ENCODE measurements around the gene VAC14. TPM values are rescaled to one million over a fixed set of nuclear protein-coding genes. Genes with fewer than 3 reads are reported as not detected.

VAC14 gene
- polyA plus RNA-seq, 3 donors = 20.7 to 49.4 (median 31.1) TPM

GRCh38 chr16:70651524-70651923 is 149.4 kb downstream of the VAC14 start:
- no peak overlapping the region for H3K4me2 ChIP-seq (replicated peaks; ENCODE audit: extremely low read depth, low read length, poor library complexity, severe bottlenecking)
- DNase-seq = no peak
- no peaks in the 10 kb centered on the region for H3K79me2 ChIP-seq (ENCODE audit: insufficient read depth, low read length)
- Mint-ChIP-seq H3K27me3 (ENCODE audit: low read depth in 3 of 3) (peaks cover 4 to 9% (median 5%) of the 10 kb centered on the region in 3 donors), H3K9me3 (no peaks in the 10 kb centered on the region), H3K4me1 (peaks cover 8% of the 10 kb centered on the region), H3K27ac (peak overlapping the region in 1 of 7 donors; percentile 8), H3K4me3 (no peak overlapping the region), H3K36me3 (no peaks in the 10 kb centered on the region)
- no peaks in the 10 kb centered on the region for H3K36me3 ChIP-seq (replicated peaks in 1 of 2; ENCODE audit: control insufficient read depth in 1 of 2, insufficient read depth in 2 of 2, low read length in 2 of 2)
- H3K27me3 ChIP-seq (ENCODE audit: control insufficient read depth in 2 of 2, insufficient read depth in 2 of 2, low read length in 2 of 2) = no peaks in the 10 kb centered on the region
- no peak overlapping the region for H3K27ac ChIP-seq (ENCODE audit: low read depth in 1 of 2, low read length in 2 of 2)
- no peaks in the 10 kb centered on the region for H3K9me3 ChIP-seq (replicated peaks in 1 of 2; ENCODE audit: control insufficient read depth in 1 of 2, insufficient read depth in 1 of 2, low read length in 2 of 2)
- peaks cover 4% of the 10 kb centered on the region in 2 donors for H3K4me1 ChIP-seq (ENCODE audit: control insufficient read depth in 1 of 2, insufficient read depth in 2 of 2, low read length in 2 of 2)
- WGBS (ENCODE audit: insufficient coverage) = 86% methylated on average over 2 of the region's 3 CpGs
- intact Hi-C loops (cut with micrococcal nuclease) = loop anchor here in 1 of 2 donors (10.0 kb wide), 2 partner anchors 147 to 487 kb away; no protein-coding TSS in a partner anchor
- no peaks in the 10 kb centered on the region for H4K20me1 ChIP-seq (ENCODE audit: insufficient read depth, low read length)
- no peak overlapping the region for H3K9ac ChIP-seq (ENCODE audit: insufficient read depth, low read length, poor library complexity, severe bottlenecking)
- H3K4me3 ChIP-seq (replicated peaks in 1 of 3; ENCODE audit: low read depth in 2 of 3, low read length in 3 of 3) = no peak overlapping the region
- no peak overlapping the region for H2AFZ ChIP-seq (ENCODE audit: insufficient read depth, low read depth, low read length, poor library complexity, severe bottlenecking)
- no peak for TF ChIP-seq CTCF (IDR thresholded peaks at IDR 0.05)

- Mint-ChIP-seq H3K4me3 (no peak overlapping the region), H3K27me3 (ENCODE audit: low read depth in 3 of 3) (peaks cover 4 to 7% (median 5%) of the 10 kb centered on the region in 3 donors), H3K36me3 (no peaks in the 10 kb centered on the region), H3K9me3 (no peaks in the 10 kb centered on the region), H3K27ac (no peak overlapping the region), H3K4me1 (peaks cover 8% of the 10 kb centered on the region)
- H4K20me1 ChIP-seq (ENCODE audit: insufficient read depth, low read length) = no peaks in the 10 kb centered on the region
- no peak overlapping the region for H3K27ac ChIP-seq (ENCODE audit: low read depth in 1 of 2, low read length in 2 of 2)
- peaks cover 4% of the 10 kb centered on the region in 2 donors for H3K4me1 ChIP-seq (ENCODE audit: control insufficient read depth in 1 of 2, insufficient read depth in 2 of 2, low read length in 2 of 2)
- no peak overlapping the region for H3K4me2 ChIP-seq (replicated peaks; ENCODE audit: extremely low read depth, low read length, poor library complexity, severe bottlenecking)
- H2AFZ ChIP-seq (ENCODE audit: insufficient read depth, low read depth, low read length, poor library complexity, severe bottlenecking) = no peak overlapping the region
- intact Hi-C loops (cut with micrococcal nuclease) = loop anchor here in 1 of 2 donors (10.0 kb wide), 2 partner anchors 145 to 485 kb away; no protein-coding TSS in a partner anchor
- no peaks in the 10 kb centered on the region for H3K27me3 ChIP-seq (ENCODE audit: control insufficient read depth in 2 of 2, insufficient read depth in 2 of 2, low read length in 2 of 2)
- no peaks in the 10 kb centered on the region for H3K9me3 ChIP-seq (replicated peaks in 1 of 2; ENCODE audit: control insufficient read depth in 1 of 2, insufficient read depth in 1 of 2, low read length in 2 of 2)
- no peak overlapping the region for H3K9ac ChIP-seq (ENCODE audit: insufficient read depth, low read length, poor library complexity, severe bottlenecking)
- DNase-seq = no peak
- 90% methylated on average over 4 of the region's 4 CpGs for WGBS (ENCODE audit: insufficient coverage)
- TF ChIP-seq CTCF (IDR thresholded peaks at IDR 0.05) = no peak
- H3K4me3 ChIP-seq (replicated peaks in 1 of 3; ENCODE audit: low read depth in 2 of 3, low read length in 3 of 3) = no peak overlapping the region
- no peaks in the 10 kb centered on the region for H3K36me3 ChIP-seq (replicated peaks in 1 of 2; ENCODE audit: control insufficient read depth in 1 of 2, insufficient read depth in 2 of 2, low read length in 2 of 2)
- H3K79me2 ChIP-seq (ENCODE audit: insufficient read depth, low read length) = no peaks in the 10 kb centered on the region
These were observed 150.7 kb downstream of the VAC14 start for GRCh38 chr16:70650216-70650615.
